Endodermal cell (in vitro differentiated cells): ENCODE results near the gene NPLOC4. TPM values are rescaled to one million over a fixed set of nuclear protein-coding genes. Genes with fewer than 3 reads are reported as not detected.

Experiments
- DNase-seq: peaks from one replicate; pipeline ENCODE4 v3.0.0-alpha.2; 2017
- H3K27ac ChIP-seq: 2 replicates; pipeline ENCODE4 v1.5.1; 2013; ENCODE audit warnings: mild to moderate bottlenecking, low read depth, low read length, moderate library complexity
- H3K27me3 ChIP-seq: 2 replicates; pipeline ENCODE4 v1.6.1; 2013; ENCODE audit warnings: mild to moderate bottlenecking, low read length, moderate library complexity; ENCODE audit not compliant: insufficient read depth, control insufficient read depth, poor library complexity, severe bottlenecking
- H3K36me3 ChIP-seq: 2 replicates; pipeline ENCODE4 v1.7.0; 2013; ENCODE audit warnings: mild to moderate bottlenecking, low read length, moderate library complexity; ENCODE audit not compliant: control insufficient read depth, insufficient read depth
- H3K4me1 ChIP-seq: one replicate; pipeline ENCODE4 v1.7.0; 2013; ENCODE audit warnings: low read length; ENCODE audit not compliant: control insufficient read depth, insufficient read depth
- H3K4me3 ChIP-seq: 2 replicates; pipeline ENCODE4 v1.5.1; 2013; ENCODE audit warnings: mild to moderate bottlenecking, low read length, moderate library complexity
- H3K9ac ChIP-seq: 2 replicates; pipeline ENCODE4 v1.6.1; 2013; ENCODE audit warnings: mild to moderate bottlenecking, low read length, moderate library complexity; ENCODE audit not compliant: poor library complexity, severe bottlenecking; ENCODE audit errors: extremely low read depth
- H3K9me3 ChIP-seq: 2 replicates; pipeline ENCODE4 v1.6.1; 2013; ENCODE audit warnings: mild to moderate bottlenecking, low read length, moderate library complexity; ENCODE audit not compliant: control insufficient read depth
- H3K27ac Mint-ChIP-seq: 2 replicates; pipeline ENCODE4 v1.8.0; 2020; ENCODE audit warnings: mixed read lengths
- H3K27me3 Mint-ChIP-seq: 2 replicates; pipeline ENCODE4 v1.8.0; 2021; ENCODE audit warnings: mild to moderate bottlenecking, mixed read lengths; ENCODE audit not compliant: insufficient read depth
- H3K36me3 Mint-ChIP-seq: 2 replicates; pipeline ENCODE4 v1.8.0; 2020; ENCODE audit warnings: low read depth, mixed read lengths
- H3K4me1 Mint-ChIP-seq: 2 replicates; pipeline ENCODE4 v1.8.0; 2020; ENCODE audit warnings: mixed read lengths
- H3K4me3 Mint-ChIP-seq: 2 replicates; pipeline ENCODE4 v1.8.0; 2020; ENCODE audit warnings: mild to moderate bottlenecking, moderate library complexity, mixed read lengths
- H3K9me3 Mint-ChIP-seq: 2 replicates; pipeline ENCODE4 v1.8.0; 2020; ENCODE audit warnings: mild to moderate bottlenecking, mixed read lengths
- WGBS, 2 experiments: methylation state at CpG; one replicate each; pipeline versions ENCODE4 v1.1.5 to v1.1.7; 2013; ENCODE audit warnings: missing lambda C conversion rate in 2 of 2, mixed read lengths in 1 of 2; ENCODE audit not compliant: insufficient coverage in 1 of 2, insufficient read length in 1 of 2; 5-methylcytosine and 5-hydroxymethylcytosine counted together
- total RNA-seq, 2 donors: library from RNA; stranded (reverse); fragmentation: NEBNext Ultra II Directional in 1 of 2; extraction: Animal tissue kit (Norgen Biotek cat#: 25700) in 1 of 2; gene quantifications; 2 replicates in 1 of 2; 3 replicates in 1 of 2; pipeline ENCODE4 v1.2.1, GENCODE V29; 2021
- TF ChIP-seq, protein P1 (sequence below): fragments of 200-600 bp; sonication (generic); conservative IDR thresholded peaks from 2 replicates; pipeline ENCODE4 v1.5.0; 2021; ENCODE audit warnings: antibody characterized with exemption, mild to moderate bottlenecking

Gene NPLOC4
- total RNA-seq, 2 donors from 2014 or later: 113 to 118 TPM

DNA sequence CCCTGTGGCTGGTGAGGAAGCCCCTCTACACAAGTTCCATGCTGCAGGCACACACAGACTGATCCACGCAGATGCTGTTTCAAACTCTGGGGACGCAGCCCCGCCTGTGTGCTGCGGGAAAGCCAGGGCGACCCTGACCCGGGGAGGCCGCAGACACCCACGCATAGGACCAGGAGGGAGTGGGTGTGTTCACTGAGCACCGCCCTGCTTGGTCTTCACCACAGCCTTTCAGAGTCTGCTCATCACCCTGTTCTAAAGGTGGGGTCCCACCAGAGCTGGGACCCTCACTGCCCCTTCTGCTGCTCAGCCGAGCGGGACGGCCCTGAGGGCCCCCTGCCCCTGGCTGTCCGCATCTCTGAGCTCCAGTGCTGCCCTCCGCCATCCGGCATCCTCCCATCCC is 7.6 kb upstream of the NPLOC4 start:
- Histone ChIP-seq H3K36me3 (no peaks in the 10 kb centered on the region), H3K27ac (no peak overlapping the region), H3K4me3 (no peak overlapping the region), H3K9me3 (peaks cover 6% of the 10 kb centered on the region), H3K27me3 (peaks cover 27% of the 10 kb centered on the region), H3K4me1 (no peaks in the 10 kb centered on the region), H3K9ac (no peak overlapping the region)
- 92 to 99% methylated on average over 10 to 15 of the region's 15 CpGs for WGBS, 2 experiments
- no peak overlapping the region for H3K27ac Mint-ChIP-seq
- peaks cover 6% of the 10 kb centered on the region for H3K9me3 Mint-ChIP-seq
- peaks cover 4% of the 10 kb centered on the region for H3K4me1 Mint-ChIP-seq
- H3K4me3 Mint-ChIP-seq: no peak overlapping the region
- H3K36me3 Mint-ChIP-seq: no peaks in the 10 kb centered on the region
- DNase-seq: no peak
- TF ChIP-seq, protein P1, sequence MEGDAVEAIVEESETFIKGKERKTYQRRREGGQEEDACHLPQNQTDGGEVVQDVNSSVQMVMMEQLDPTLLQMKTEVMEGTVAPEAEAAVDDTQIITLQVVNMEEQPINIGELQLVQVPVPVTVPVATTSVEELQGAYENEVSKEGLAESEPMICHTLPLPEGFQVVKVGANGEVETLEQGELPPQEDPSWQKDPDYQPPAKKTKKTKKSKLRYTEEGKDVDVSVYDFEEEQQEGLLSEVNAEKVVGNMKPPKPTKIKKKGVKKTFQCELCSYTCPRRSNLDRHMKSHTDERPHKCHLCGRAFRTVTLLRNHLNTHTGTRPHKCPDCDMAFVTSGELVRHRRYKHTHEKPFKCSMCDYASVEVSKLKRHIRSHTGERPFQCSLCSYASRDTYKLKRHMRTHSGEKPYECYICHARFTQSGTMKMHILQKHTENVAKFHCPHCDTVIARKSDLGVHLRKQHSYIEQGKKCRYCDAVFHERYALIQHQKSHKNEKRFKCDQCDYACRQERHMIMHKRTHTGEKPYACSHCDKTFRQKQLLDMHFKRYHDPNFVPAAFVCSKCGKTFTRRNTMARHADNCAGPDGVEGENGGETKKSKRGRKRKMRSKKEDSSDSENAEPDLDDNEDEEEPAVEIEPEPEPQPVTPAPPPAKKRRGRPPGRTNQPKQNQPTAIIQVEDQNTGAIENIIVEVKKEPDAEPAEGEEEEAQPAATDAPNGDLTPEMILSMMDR: no peak
- H3K27me3 Mint-ChIP-seq: peaks cover 21% of the 10 kb centered on the region

DNA sequence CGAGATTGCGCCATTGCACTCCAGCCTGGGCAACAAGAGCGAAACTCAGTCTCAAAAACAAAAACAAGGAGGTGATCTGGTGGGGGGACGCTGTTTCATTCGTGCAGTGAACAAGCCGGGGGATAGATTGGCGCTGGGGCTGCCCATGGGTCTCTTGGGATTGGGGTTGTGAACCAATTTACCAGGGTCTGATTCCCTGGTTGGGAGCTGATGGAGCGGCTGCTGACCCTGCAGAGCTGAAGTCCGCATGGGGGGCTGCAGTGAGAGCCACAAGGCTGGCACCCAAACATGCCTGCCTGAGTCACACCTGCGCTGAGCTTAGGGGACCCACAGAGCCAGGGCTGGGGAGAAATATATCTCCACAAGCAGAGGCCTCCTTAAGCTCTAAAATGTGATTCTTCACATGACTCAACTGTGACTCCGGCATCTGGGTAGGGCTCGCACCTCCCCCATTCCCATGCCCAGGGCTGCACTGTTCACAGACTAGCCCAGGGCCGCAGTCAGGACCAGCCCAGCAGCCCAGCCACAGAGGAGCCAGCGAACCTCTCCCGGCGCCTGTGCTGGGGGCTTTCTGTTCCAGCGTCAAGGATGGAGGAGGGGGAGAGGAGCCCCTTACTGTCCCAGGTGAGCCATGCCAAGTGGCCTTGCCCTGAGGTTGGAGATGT is 5.0 kb upstream of the NPLOC4 start:
- no peak overlapping the region for H3K27ac Mint-ChIP-seq
- Histone ChIP-seq H3K36me3 (no peaks in the 10 kb centered on the region), H3K27ac (no peak overlapping the region), H3K27me3 (peaks cover 3% of the 10 kb centered on the region), H3K4me3 (no peak overlapping the region), H3K9me3 (no peaks in the 10 kb centered on the region), H3K4me1 (no peaks in the 10 kb centered on the region), H3K9ac (no peak overlapping the region)
- WGBS, 2 experiments: 89 to 93% methylated on average over 10 to 14 of the region's 17 CpGs
- no peaks in the 10 kb centered on the region for H3K9me3 Mint-ChIP-seq
- DNase-seq: peak; percentile 57
- no peaks in the 10 kb centered on the region for H3K36me3 Mint-ChIP-seq
- H3K27me3 Mint-ChIP-seq: peaks cover 3% of the 10 kb centered on the region
- H3K4me3 Mint-ChIP-seq: no peak overlapping the region
- peaks cover 2% of the 10 kb centered on the region for H3K4me1 Mint-ChIP-seq
- TF ChIP-seq, protein P1: no peak

- no peaks in the 10 kb centered on the region for H3K9me3 Mint-ChIP-seq
- H3K9me3 ChIP-seq: no peaks in the 10 kb centered on the region
- no peak overlapping the region for H3K9ac ChIP-seq
- TF ChIP-seq, protein P1: no peak
- H3K27me3 ChIP-seq: no peaks in the 10 kb centered on the region
- H3K4me3 Mint-ChIP-seq: no peak overlapping the region
- WGBS, 2 experiments: 91 to 96% methylated on average over 8 to 9 of the region's 9 CpGs
- no peak overlapping the region for H3K27ac Mint-ChIP-seq
- H3K36me3 Mint-ChIP-seq: peaks cover 2% of the 10 kb centered on the region
- H3K36me3 ChIP-seq: peaks cover 3% of the 10 kb centered on the region
- H3K27ac ChIP-seq: no peak overlapping the region
- H3K4me3 ChIP-seq: no peak overlapping the region
- no peaks in the 10 kb centered on the region for H3K4me1 ChIP-seq
- no peaks in the 10 kb centered on the region for H3K27me3 Mint-ChIP-seq
- no peak for DNase-seq
- peaks cover 5% of the 10 kb centered on the region for H3K4me1 Mint-ChIP-seq
These were observed 3.1 kb upstream of the NPLOC4 start for GRCh38 chr17:81640011-81640410.
